DMS79 treated with DMSO at 0.1 percent for 48 hours (cell line): Measurements from ENCODE around the gene SIN3B.
"Not testable (repeated sequence)": the region's sequence is repeated elsewhere in the genome, so short reads cannot be mapped to it uniquely, and the experiment has no call there.

Source experiments
- DNase-seq: peaks from one replicate; lab custom pipeline; 2025; lab: John Stamatoyannopoulos, UW

SIN3B gene, protein sequence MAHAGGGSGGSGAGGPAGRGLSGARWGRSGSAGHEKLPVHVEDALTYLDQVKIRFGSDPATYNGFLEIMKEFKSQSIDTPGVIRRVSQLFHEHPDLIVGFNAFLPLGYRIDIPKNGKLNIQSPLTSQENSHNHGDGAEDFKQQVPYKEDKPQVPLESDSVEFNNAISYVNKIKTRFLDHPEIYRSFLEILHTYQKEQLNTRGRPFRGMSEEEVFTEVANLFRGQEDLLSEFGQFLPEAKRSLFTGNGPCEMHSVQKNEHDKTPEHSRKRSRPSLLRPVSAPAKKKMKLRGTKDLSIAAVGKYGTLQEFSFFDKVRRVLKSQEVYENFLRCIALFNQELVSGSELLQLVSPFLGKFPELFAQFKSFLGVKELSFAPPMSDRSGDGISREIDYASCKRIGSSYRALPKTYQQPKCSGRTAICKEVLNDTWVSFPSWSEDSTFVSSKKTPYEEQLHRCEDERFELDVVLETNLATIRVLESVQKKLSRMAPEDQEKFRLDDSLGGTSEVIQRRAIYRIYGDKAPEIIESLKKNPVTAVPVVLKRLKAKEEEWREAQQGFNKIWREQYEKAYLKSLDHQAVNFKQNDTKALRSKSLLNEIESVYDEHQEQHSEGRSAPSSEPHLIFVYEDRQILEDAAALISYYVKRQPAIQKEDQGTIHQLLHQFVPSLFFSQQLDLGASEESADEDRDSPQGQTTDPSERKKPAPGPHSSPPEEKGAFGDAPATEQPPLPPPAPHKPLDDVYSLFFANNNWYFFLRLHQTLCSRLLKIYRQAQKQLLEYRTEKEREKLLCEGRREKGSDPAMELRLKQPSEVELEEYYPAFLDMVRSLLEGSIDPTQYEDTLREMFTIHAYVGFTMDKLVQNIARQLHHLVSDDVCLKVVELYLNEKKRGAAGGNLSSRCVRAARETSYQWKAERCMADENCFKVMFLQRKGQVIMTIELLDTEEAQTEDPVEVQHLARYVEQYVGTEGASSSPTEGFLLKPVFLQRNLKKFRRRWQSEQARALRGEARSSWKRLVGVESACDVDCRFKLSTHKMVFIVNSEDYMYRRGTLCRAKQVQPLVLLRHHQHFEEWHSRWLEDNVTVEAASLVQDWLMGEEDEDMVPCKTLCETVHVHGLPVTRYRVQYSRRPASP

DNA sequence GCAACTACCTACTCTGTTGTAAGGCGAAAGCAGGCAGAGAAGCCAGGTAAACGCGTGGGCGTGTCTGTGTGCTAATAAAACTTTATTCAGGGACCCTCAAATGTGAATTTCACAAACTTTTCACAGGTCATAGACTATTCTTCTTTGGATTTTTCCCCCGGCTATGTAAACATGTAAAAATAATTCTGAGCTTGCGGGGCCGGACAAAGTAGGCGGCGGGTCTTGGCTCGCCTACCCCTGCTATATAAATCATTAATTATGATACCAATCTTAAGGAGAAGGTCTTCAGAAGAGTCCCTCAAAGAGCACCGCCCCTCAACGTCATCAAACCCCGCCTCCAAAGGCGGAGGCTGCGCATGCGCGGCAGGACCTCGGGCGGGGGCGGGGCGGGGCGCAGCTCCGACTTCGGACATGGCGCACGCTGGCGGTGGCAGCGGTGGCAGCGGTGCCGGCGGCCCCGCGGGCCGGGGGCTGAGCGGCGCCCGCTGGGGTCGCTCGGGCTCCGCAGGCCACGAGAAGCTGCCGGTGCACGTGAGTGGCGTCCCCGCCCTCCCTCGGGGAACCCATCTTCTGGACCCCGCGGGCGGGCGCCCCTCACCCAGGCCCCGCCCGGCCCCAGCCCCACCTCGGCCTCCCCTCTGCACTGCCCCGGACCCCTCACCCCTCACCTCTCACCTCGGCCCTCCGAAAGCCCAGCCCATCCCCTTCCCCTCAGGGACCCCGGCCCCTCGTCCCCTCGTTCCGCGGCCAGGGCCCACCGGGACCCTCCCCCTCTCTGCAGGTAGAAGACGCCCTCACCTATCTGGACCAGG is at the start of gene SIN3B:
TSS of gene SIN3B (plus strand) at position 389 of the 812 bp plus-strand sequence. CDS start at position 412, 23 bp downstream.
- peak; percentile 71 for DNase-seq

- DNase-seq, result no peak
These were observed 49.5 kb upstream of the SIN3B start for GRCh38 chr19:16779539-16780163.

GRCh38 chr19:16782719-16783118 is 46.5 kb upstream of the SIN3B start:
- no peak for DNase-seq

- DNase-seq, result no peak
These were observed 40.7 kb upstream of the SIN3B start for GRCh38 chr19:16788479-16788878.

DNA sequence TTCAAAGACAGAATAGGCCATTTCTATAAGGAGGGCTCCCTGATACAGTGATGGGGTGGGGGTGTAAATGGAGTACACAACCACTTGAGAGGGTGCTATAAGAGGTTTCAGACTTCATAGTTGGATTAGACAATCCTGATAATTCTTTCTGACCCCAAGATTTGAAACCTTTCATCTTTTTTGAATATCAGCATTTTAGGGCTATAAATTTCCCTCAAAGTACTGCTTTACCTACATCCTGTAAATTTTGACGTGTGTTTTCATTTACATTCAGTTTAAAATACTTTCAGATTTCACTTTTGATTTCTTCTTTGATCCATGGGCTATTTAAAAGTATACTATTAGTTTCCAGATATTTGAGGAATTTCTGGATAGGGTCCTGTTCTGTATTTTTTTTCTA is 40.0 kb upstream of the SIN3B start:
- no peak for DNase-seq

DNA sequence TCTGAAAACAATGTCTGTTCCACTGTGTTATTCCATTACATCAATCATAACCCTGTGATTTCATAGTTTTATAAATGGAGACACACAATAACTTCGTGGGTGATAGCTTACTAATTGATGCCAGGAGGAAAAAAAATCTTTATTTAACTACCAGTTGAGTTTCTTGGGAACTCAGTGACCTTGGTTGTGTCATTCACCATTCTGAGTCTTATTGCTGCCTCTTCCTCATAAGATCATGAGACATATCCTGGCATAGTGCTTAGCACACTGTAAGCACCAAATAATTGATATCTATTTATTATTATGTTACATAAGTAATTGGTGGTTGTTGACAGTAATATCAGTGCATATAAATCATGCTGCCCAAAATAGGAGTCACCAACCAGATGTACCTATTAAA is 39.1 kb upstream of the SIN3B start:
- no peak for DNase-seq

DNA sequence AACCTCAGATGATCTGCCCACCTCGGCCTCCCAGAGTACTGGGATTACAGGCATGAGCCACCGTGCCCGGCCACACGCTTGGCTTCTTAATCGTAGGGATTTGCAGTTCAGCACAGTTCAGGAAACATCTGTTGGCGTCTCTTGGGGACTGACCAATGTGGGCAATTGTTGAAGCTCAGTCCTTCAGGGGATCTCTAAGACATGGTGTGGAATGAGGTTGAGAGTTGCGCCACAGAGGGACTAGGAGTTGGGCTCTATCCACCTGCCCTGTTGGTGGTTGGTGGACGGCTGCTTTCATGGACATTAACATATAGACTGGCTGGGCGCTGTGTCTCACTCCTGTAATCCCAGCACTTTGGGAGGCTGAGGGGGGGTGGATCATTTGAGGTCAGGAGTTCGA is 37.3 kb upstream of the SIN3B start:
- no peak for DNase-seq

DNA sequence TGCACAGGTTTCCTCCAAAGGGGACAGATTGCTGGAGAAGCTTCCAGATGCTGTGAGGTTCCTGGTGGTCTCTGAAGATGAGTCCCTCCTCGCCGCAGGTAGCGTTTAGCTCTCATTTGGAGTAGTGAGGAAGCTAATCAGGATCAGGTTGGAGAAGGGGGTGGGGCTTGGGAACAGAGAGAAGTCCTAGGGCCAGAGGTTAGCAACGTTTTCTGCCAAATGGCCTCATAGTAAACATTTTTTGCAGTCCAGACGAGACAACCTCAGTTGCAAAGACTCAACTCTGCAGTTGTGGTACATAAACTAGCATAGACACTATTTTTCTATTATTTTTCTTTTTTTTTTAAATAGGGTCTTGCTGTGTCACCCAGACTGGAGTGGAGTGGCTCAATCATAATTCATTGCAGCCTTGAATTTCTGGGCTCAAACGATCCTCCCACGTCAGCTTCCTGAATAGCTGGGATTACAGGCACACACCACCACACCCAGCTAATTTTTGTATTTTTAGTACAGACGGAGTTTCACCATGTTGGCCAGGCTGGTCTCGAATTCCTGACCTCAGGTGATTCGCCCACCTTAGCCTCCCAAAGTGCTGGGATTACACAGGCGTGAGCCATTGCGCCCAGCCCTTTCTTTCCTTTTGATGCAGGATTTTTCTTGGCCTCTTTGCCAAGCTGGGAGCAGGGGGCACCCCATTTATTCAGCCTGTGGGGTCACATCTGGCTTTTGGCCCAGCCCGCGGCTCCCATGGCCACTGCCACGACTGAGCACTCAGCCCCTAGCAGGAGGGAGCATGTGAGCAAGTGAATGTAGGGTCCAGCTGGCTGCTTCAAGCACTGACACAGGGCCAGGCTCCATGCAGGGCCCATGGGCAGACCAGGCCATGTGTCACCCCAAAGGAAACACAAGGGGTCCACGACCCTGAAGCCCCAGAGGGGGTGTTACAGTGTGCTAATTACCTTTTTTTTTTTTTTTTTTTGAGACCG is 34.4 kb upstream of the SIN3B start:
- DNase-seq, result no peak

DNA sequence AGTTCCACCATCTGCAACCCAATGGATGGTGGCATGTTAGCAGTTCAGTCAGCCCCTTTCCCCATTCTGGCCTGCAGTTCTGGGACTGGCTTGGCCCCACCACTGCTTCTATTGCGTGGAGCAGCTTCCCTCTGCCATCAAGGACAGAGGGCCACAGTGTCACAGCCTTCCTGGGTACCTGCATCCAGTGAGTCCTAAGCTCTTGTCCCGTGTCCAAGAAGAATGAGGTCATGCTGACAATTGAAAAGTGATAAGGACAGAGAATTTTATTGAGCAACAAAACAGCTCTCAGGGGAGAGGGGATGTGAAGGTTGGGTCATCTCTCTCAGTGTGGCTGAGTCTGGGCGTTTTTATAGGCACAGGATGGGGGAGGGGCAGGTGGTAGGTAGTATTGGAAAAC is 33.5 kb upstream of the SIN3B start:
- no peak for DNase-seq

DNA sequence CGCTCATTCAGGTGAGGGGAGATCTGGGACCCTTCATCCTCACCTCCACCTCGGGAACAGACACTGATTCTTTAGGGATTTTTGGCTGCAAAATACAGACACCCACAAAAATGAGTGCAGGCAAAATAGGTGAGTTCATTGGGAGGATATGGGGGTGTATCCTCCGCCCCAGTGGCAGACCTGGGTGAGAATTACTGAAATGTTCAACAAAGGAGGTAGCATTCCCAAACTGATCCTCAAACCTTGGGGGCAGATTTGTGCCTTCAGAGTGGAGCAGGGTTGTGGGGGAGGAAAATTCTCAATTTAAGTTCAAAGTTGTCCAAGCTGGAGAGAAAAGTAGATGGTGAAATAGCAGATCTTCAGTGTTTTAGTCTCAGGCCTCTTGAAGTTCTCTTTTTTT is 31.3 kb upstream of the SIN3B start:
- DNase-seq, result no peak

DNA sequence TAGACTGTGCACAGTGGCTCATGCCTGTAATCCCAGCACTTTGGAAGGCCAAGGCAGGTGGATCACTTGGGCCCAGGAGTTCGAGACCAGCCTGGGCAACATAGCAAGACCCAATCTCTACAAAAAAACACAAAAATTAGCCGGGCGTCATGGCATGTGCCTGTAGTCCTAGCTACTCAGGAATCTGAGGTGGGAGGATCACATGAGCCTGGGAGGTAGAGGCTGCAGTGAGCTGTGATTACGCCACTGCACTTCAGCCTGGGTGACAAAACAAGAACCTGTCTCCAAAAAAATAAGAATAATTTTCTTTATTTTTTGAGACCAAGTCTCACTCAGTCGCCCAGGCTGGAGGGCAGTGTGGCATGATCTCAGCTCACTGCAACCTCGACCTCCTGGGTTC is 30.9 kb upstream of the SIN3B start:
- not testable (repeated sequence) for DNase-seq

GRCh38 chr19:16799740-16800139 is 29.5 kb upstream of the SIN3B start:
- DNase-seq, result no peak

- no peak for DNase-seq
These were observed 27.6 kb upstream of the SIN3B start for GRCh38 chr19:16801600-16802013.

DNA sequence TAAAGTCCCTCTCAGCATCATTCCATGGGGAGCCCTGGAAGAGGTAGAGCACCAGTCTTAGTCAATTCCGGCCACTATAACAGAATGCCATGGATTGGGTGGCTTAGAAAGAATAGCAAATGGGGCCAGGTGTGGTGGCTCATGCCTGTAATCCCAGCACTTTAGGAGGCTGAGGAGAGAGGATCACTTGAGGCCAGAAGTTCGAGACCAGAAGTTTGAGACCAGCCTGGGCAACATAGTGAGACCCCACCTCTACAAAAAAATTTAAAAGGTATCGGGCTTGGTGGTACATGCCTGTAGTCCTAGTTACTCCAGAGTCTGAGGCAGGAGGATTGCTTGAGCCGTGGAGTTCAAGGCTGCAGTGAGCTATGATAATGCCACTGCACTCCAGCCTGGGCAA is 25.0 kb upstream of the SIN3B start:
- DNase-seq, result no peak

- DNase-seq, result no peak
These were observed 21.5 kb upstream of the SIN3B start for GRCh38 chr19:16807549-16808284.

DNA sequence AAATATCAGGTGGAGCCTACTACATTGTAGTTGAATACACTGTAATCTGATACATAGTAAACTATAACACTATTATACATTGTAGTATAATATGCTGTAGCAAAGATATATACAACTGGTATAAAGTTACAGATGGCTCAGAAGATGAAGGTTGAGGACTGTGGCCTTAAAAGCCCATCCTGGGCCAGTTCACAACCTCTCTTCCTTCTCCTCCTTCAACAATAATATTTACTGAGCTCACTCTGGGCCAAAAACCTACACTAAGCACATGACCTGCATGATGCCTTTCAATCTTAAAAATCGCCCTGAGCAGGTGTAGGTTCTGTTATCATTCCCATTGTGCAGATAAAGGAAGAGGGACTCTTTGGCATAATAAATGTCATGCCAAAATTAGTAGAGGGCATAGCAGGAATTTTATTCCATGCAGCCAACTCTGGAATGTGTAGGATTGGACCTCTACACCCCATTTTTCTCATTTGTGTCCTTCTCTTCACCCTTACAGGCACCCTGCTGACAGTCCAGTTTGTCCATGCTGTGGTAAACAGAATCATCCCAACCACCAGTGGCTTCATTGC is 14.6 kb upstream of the SIN3B start:
- no peak for DNase-seq

GRCh38 chr19:16820056-16820455 is 9.1 kb upstream of the SIN3B start:
- DNase-seq, result no peak

DNA sequence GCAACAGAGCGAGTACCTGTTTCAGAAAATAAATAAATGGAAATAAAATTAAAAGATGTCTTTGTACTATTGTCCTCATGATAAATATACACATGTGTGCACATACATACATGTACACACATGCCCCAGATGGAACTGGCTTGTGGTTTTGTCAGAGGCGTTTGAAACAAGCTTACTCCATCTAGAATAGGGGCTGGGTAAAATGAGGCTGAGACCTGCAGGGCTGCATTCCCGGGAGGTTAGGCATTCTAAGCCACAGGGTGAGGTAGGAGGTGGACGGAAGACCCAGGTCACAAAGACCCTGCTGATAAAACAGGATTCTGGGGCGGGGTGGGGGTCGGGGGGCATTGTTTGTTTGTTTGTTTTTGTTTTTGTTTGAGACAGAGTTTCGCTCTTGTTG is 8.1 kb upstream of the SIN3B start:
- no peak for DNase-seq

DNA sequence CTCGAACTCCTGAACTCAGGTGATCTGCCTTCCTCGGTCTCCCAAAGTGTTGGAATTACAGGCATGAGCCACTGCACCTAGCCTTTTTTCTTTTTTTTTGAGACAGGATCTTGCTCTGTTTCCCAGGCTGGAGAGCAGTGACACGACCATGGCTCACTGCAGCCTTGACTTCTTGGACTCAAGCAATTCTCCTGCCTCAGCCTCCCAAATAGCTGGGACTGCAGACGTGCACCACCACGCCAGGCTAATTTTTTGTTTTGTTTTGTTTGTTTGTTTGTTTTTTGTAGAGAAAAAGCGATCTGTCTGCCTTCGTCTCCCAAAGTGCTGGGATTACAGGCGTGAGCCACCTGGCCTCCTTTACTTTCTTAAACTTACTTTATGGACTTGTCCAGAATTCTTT is 6.5 kb upstream of the SIN3B start:
- no peak for DNase-seq
